NCI-H146 (cell line): ENCODE measurements around the gene ACSS2.
A peak's percentile ranks its signal among the peaks of the same experiment; 100 is the strongest.
"Not testable (repeated sequence)": the region's sequence is repeated elsewhere in the genome, so short reads cannot be mapped to it uniquely, and the experiment has no call there.

Experiments
- DNase-seq: peaks from one replicate; lab custom pipeline; 2025; lab: John Stamatoyannopoulos, UW

ACSS2 gene

GRCh38 chr20:34873583-34874093 lies 2.8 kb upstream of the ACSS2 start:
- no peak for DNase-seq

GRCh38 chr20:34874094-34874654 lies 2.2 kb upstream of the ACSS2 start:
- peak; percentile 85 for DNase-seq

GRCh38 chr20:34875642-34876405 lies 588 bp upstream of the ACSS2 start:
- DNase-seq = peak; percentile 99

GRCh38 chr20:34880215-34880850 lies 3.9 kb downstream of the ACSS2 start:
- DNase-seq = no peak

GRCh38 chr20:34880971-34881370 lies 4.6 kb downstream of the ACSS2 start:
- DNase-seq = not testable (repeated sequence)

GRCh38 chr20:34881689-34882088 lies 5.3 kb downstream of the ACSS2 start:
- DNase-seq = no peak

GRCh38 chr20:34883087-34883688 lies 6.8 kb downstream of the ACSS2 start:
- DNase-seq = no peak

- no peak for DNase-seq
Observed at GRCh38 chr20:34883809-34884208, 7.4 kb downstream of the ACSS2 start.

- no peak for DNase-seq
Observed at GRCh38 chr20:34884260-34884659, 7.8 kb downstream of the ACSS2 start.

GRCh38 chr20:34886122-34886521 lies 9.7 kb downstream of the ACSS2 start:
- DNase-seq = no peak

- no peak for DNase-seq
Observed at GRCh38 chr20:34887023-34887422, 10.6 kb downstream of the ACSS2 start.

GRCh38 chr20:34888468-34888867 lies 12.1 kb downstream of the ACSS2 start:
- no peak for DNase-seq

- no peak for DNase-seq
Observed at GRCh38 chr20:34891166-34892062, 15.0 kb downstream of the ACSS2 start.

GRCh38 chr20:34892671-34893070 lies 16.3 kb downstream of the ACSS2 start:
- no peak for DNase-seq

- DNase-seq = no peak
Observed at GRCh38 chr20:34894723-34895122, 18.3 kb downstream of the ACSS2 start.

- no peak for DNase-seq
Observed at GRCh38 chr20:34895465-34895864, 19.1 kb downstream of the ACSS2 start.

GRCh38 chr20:34896086-34896621 lies 19.7 kb downstream of the ACSS2 start:
- no peak for DNase-seq

- DNase-seq = not testable (repeated sequence)
Observed at GRCh38 chr20:34898129-34898528, 21.7 kb downstream of the ACSS2 start.

- DNase-seq = not testable (repeated sequence)
Observed at GRCh38 chr20:34898731-34899130, 22.3 kb downstream of the ACSS2 start.

- no peak for DNase-seq
Observed at GRCh38 chr20:34904202-34904621, 27.8 kb downstream of the ACSS2 start.
